Measurements from ENCODE around the gene F2.

Gene F2

DNA sequence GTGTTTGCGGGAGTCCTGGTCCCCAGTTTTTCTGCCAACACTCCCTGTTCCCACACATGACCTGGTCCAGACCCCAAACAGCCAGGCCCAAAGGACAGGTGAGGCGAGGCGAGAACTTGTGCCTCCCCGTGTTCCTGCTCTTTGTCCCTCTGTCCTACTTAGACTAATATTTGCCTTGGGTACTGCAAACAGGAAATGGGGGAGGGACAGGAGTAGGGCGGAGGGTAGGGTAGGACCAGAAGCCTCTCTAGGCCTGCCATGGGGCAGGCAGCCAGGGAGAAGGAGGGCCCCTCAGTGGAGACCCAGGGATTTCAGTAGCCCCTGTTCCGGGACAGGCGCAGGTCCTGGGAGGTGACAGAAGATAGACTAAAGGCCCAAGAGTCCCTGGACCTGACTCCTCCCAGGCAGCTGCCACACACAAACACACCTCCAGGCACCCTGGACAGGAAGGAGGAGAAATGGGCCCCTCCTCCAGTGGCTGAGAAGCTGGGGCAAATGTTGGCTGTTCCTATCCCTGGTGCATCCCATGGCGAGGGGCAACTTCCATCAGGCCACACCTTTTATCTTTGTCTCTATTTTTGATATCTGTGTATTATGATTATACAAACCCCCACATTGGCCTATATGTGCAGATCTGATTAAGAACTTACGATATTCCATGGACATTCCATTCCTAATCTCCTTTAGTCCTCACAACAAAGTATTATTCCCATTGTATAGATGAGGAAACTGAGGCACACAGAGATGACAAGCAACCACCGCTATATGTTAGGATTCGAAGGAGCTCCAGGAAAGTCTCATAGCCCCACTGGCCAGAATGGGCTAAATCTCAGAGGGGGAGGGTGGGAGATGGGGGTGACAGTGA lies 626 bp upstream of the F2 start:
- H3K4me3 ChIP-seq (ENCODE audit: low read depth, low read length), result no peak overlapping the region
- TF ChIP-seq MYC (IDR thresholded peaks at IDR 0.05; ENCODE audit: low read depth, low read length), result no peak
- no peak for TF ChIP-seq POLR2A (IDR thresholded peaks at IDR 0.05; ENCODE audit: extremely low read depth, insufficient read length)
- TF ChIP-seq, protein P1, sequence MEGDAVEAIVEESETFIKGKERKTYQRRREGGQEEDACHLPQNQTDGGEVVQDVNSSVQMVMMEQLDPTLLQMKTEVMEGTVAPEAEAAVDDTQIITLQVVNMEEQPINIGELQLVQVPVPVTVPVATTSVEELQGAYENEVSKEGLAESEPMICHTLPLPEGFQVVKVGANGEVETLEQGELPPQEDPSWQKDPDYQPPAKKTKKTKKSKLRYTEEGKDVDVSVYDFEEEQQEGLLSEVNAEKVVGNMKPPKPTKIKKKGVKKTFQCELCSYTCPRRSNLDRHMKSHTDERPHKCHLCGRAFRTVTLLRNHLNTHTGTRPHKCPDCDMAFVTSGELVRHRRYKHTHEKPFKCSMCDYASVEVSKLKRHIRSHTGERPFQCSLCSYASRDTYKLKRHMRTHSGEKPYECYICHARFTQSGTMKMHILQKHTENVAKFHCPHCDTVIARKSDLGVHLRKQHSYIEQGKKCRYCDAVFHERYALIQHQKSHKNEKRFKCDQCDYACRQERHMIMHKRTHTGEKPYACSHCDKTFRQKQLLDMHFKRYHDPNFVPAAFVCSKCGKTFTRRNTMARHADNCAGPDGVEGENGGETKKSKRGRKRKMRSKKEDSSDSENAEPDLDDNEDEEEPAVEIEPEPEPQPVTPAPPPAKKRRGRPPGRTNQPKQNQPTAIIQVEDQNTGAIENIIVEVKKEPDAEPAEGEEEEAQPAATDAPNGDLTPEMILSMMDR (IDR thresholded peaks at IDR 0.05; ENCODE audit: low read depth, low read length), result no peak
- TF ChIP-seq, protein P2, sequence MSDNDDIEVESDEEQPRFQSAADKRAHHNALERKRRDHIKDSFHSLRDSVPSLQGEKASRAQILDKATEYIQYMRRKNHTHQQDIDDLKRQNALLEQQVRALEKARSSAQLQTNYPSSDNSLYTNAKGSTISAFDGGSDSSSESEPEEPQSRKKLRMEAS (IDR thresholded peaks at IDR 0.05; ENCODE audit: low read depth, low read length), result no peak
- DNase-seq (ENCODE audit: low read depth), result peak; percentile 41

DNA sequence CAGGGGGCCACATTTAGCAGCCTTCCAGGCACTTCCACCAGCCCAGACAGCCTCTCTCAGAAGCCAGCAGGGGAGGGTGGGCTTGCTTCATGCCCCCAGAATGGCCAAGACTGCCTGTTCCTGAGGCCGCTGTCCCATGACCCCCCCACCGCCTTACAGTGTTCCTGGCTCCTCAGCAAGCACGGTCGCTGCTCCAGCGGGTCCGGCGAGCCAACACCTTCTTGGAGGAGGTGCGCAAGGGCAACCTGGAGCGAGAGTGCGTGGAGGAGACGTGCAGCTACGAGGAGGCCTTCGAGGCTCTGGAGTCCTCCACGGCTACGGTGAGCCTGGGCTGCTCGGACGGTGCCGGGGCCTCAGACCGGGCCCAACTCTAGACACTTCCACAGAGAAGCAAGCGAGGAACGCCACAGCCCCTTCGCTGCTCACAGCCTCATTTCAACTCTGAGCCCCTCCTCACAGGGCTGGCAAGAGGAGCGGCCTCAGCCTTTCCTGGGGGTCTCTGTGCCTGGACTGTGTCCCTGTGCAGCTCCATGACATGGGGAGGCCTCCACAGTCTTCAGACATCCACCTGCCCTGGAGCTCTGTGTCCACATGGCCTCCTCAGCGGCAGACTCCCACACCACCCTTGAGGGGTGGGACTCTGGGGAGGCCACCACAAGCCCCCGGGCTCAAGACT lies 668 bp downstream of the F2 start:
- TF ChIP-seq, protein P2 (IDR thresholded peaks at IDR 0.05; ENCODE audit: low read depth, low read length), result no peak
- TF ChIP-seq POLR2A (IDR thresholded peaks at IDR 0.05; ENCODE audit: extremely low read depth, insufficient read length), result no peak
- TF ChIP-seq MYC (IDR thresholded peaks at IDR 0.05; ENCODE audit: low read depth, low read length), result no peak
- TF ChIP-seq, protein P1 (IDR thresholded peaks at IDR 0.05; ENCODE audit: low read depth, low read length), result no peak
- no peak for DNase-seq (ENCODE audit: low read depth)
- no peak overlapping the region for H3K4me3 ChIP-seq (ENCODE audit: low read depth, low read length)

DNA sequence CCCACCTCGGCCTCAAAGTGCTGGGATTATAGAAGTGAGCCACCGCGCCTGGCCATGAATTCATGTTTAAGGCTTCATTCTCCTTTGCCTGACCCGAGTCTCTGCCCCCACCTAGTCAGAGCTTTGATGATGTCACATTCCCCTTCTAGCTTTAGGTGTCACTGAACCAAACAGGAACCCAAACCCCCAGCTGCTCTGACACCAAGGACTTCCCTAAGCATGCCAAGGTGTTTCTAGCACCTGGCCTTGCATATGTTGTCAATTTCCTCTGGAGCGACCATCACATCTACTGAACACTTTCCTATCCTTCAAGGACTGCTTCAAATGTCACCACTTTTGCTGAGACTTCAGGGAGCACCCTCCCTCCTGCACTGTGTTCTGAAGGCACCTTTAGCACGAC lies 2.3 kb downstream of the F2 start:
- TF ChIP-seq, protein P2 (IDR thresholded peaks at IDR 0.05; ENCODE audit: low read depth, low read length), result no peak
- no peak for TF ChIP-seq MYC (IDR thresholded peaks at IDR 0.05; ENCODE audit: low read depth, low read length)
- TF ChIP-seq, protein P1 (IDR thresholded peaks at IDR 0.05; ENCODE audit: low read depth, low read length), result no peak
- no peak for TF ChIP-seq POLR2A (IDR thresholded peaks at IDR 0.05; ENCODE audit: extremely low read depth, insufficient read length)
- DNase-seq (ENCODE audit: low read depth), result no peak

DNA sequence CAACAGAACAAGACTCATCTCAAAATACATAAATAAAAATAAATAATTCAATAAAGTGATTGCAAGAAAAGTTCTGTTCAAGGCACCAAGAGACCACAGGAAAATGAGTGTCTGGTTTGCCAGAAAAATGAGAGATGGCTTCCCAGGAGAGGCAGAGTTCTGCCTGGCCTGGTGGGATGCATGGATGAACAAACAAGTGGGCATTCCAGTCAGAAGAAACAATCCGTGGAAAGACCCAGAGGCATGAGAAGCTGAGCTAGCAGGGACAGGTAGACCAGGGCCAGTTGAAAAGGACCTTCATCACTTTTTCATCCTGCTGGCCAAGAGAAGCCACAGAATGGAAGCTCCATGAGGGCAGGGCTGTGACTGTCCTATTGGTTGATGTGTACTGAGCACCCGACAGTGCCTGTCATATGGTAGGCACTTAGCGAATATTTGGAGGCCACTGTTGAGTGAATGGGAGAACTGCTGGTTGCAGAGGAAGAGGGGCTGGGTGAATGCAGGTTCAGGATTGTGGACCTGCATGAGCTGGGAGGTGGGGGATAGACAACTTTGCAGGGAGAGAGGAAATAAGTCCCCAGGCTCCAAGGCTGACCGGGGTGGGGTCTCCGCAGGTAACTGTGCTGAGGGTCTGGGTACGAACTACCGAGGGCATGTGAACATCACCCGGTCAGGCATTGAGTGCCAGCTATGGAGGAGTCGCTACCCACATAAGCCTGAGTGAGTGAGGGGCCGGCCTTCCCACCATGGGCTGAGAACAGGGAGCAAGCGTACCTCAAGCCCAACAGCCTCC lies 3.7 kb downstream of the F2 start:
- DNase-seq (ENCODE audit: low read depth), result peak; percentile 18
- TF ChIP-seq POLR2A (IDR thresholded peaks at IDR 0.05; ENCODE audit: extremely low read depth, insufficient read length) (no peak), MYC (IDR thresholded peaks at IDR 0.05; ENCODE audit: low read depth, low read length) (no peak)
- TF ChIP-seq, protein P2 (IDR thresholded peaks at IDR 0.05; ENCODE audit: low read depth, low read length), result no peak
- TF ChIP-seq, protein P1 (IDR thresholded peaks at IDR 0.05; ENCODE audit: low read depth, low read length), result no peak
- H3K4me3 ChIP-seq (ENCODE audit: low read depth, low read length), result no peak overlapping the region

More for the DNA sequence above, 2.3 kb downstream of the F2 start:
- no peak overlapping the region for H3K4me3 ChIP-seq (ENCODE audit: low read depth, low read length)

DNA sequence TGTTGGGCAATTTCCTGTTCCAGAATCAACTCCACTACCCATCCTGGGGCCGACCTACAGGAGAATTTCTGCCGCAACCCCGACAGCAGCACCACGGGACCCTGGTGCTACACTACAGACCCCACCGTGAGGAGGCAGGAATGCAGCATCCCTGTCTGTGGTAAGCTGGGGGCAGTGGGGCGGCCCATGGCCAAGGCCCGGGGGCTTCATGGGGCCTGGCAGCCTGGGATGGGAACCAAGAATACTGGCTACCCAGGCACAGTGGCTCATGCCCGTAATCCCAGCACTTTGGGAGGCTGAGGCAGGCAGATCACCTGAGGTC lies 4.3 kb downstream of the F2 start:
- no peak for DNase-seq (ENCODE audit: low read depth)
- TF ChIP-seq, protein P1 (IDR thresholded peaks at IDR 0.05; ENCODE audit: low read depth, low read length), result no peak
- H3K4me3 ChIP-seq (ENCODE audit: low read depth, low read length), result no peak overlapping the region
